Measurements from ENCODE around the gene PLD6. TPM values are rescaled to one million over a fixed set of nuclear protein-coding genes. Genes with fewer than 3 reads are reported as not detected.
"Not testable (repeated sequence)": the region's sequence is repeated elsewhere in the genome, so short reads cannot be mapped to it uniquely, and the experiment has no call there.

PLD6 gene
- total RNA-seq, 1 experiment from 2014 or later = 0.09 TPM

- Histone ChIP-seq H2BK15ac (ENCODE audit: low read depth, low read length) (no peak overlapping the region), H4K91ac (ENCODE audit: insufficient read length, low read depth, low read length) (no peak overlapping the region)
Measured at GRCh38 chr17:17196776-17197175, 9.4 kb downstream of the PLD6 start.

GRCh38 chr17:17195466-17195865 is 10.7 kb downstream of the PLD6 start:
- not testable (repeated sequence) for H3K4me2 ChIP-seq (ENCODE audit: insufficient read depth, insufficient read length, low read length); H3K27me3 ChIP-seq (ENCODE audit: insufficient read depth, low read length); H3T11ph ChIP-seq (ENCODE audit: low read length); H3K79me1 ChIP-seq (ENCODE audit: insufficient read depth, low read depth, low read length, poor library complexity, severe bottlenecking); H3K9me3 Mint-ChIP-seq; H4K91ac ChIP-seq (ENCODE audit: insufficient read length, low read depth, low read length); H3K9ac ChIP-seq (ENCODE audit: extremely low read depth, insufficient read length, low read length); H4K8ac ChIP-seq (replicated peaks; ENCODE audit: insufficient read length, low read depth, low read length); H3K79me2 ChIP-seq (ENCODE audit: insufficient read depth, low read length); H3K9me3 ChIP-seq (ENCODE audit: control insufficient read depth, low read depth, low read length); H4K5ac ChIP-seq (ENCODE audit: insufficient read length, low read depth, low read length); H2AK5ac ChIP-seq (ENCODE audit: insufficient read length, low read length); H2BK12ac ChIP-seq (ENCODE audit: insufficient read length, low read depth, low read length); H3K27me3 Mint-ChIP-seq (ENCODE audit: low read depth); H2BK5ac ChIP-seq (ENCODE audit: insufficient read length, low read length); H3K56ac ChIP-seq (ENCODE audit: insufficient read length, low read depth, low read length); H3K4ac ChIP-seq (ENCODE audit: low read depth, low read length); DNase-seq; H2AFZ ChIP-seq (ENCODE audit: low read length); H3K36me3 Mint-ChIP-seq (ENCODE audit: insufficient read depth in 1 of 3, low read depth in 3 of 3); H3K27ac ChIP-seq (ENCODE audit: insufficient read length, low read depth, low read length); H3K23me2 ChIP-seq (ENCODE audit: insufficient read length, low read depth, low read length, poor library complexity, severe bottlenecking); H2BK120ac ChIP-seq (ENCODE audit: low read depth, low read length, poor library complexity, severe bottlenecking); H3K27ac Mint-ChIP-seq; H3K23ac ChIP-seq (ENCODE audit: insufficient read length, low read depth, low read length); H3K4me1 Mint-ChIP-seq; H2BK15ac ChIP-seq (ENCODE audit: low read depth, low read length); H4K20me1 ChIP-seq (ENCODE audit: control insufficient read depth, insufficient read depth, insufficient read length); H3K4me3 Mint-ChIP-seq; H3K14ac ChIP-seq (ENCODE audit: insufficient read depth, low read length); H2BK20ac ChIP-seq (ENCODE audit: low read depth, low read length, poor library complexity, severe bottlenecking); H3K4me1 ChIP-seq (ENCODE audit: insufficient read depth, low read length); H3K18ac ChIP-seq (ENCODE audit: insufficient read length, low read depth, low read length)
- no CpG with 5 or more reads among the region's 5 CpGs for WGBS (ENCODE audit: extremely low coverage, insufficient read length, low lambda C conversion rate)

More at GRCh38 chr17:17196776-17197175, 9.4 kb downstream of the PLD6 start:
- no peaks in the 10 kb centered on the region for H3K4me1 ChIP-seq (ENCODE audit: insufficient read depth, low read length)
- H3K4me2 ChIP-seq (ENCODE audit: insufficient read depth, insufficient read length, low read length) = no peak overlapping the region
- H3K79me1 ChIP-seq (ENCODE audit: insufficient read depth, low read depth, low read length, poor library complexity, severe bottlenecking) = no peaks in the 10 kb centered on the region
- no peak overlapping the region for H4K8ac ChIP-seq (replicated peaks; ENCODE audit: insufficient read length, low read depth, low read length)
- H3K79me2 ChIP-seq (ENCODE audit: insufficient read depth, low read length) = no peaks in the 10 kb centered on the region
- Mint-ChIP-seq H3K36me3 (ENCODE audit: insufficient read depth in 1 of 3, low read depth in 3 of 3) (no peaks in the 10 kb centered on the region), H3K4me1 (no peaks in the 10 kb centered on the region), H3K9me3 (no peaks in the 10 kb centered on the region), H3K4me3 (no peak overlapping the region), H3K27ac (no peak overlapping the region), H3K27me3 (ENCODE audit: low read depth) (peaks cover 4% of the 10 kb centered on the region)
- no peak overlapping the region for H3K18ac ChIP-seq (ENCODE audit: insufficient read length, low read depth, low read length)
- H3K9ac ChIP-seq (ENCODE audit: extremely low read depth, insufficient read length, low read length) = no peak overlapping the region
- no peak overlapping the region for H3K4ac ChIP-seq (ENCODE audit: low read depth, low read length)
- H3K9me3 ChIP-seq (ENCODE audit: control insufficient read depth, low read depth, low read length) = no peaks in the 10 kb centered on the region
- TF ChIP-seq CTCF (conservative IDR thresholded peaks at IDR 0.05) = no peak
- no peaks in the 10 kb centered on the region for H4K20me1 ChIP-seq (ENCODE audit: control insufficient read depth, insufficient read depth, insufficient read length)
- H2AFZ ChIP-seq (ENCODE audit: low read length) = no peak overlapping the region
- no peak overlapping the region for H3T11ph ChIP-seq (ENCODE audit: low read length)
- H3K27ac ChIP-seq (ENCODE audit: insufficient read length, low read depth, low read length) = no peak overlapping the region
- no peak overlapping the region for H2BK20ac ChIP-seq (ENCODE audit: low read depth, low read length, poor library complexity, severe bottlenecking)
- H2BK5ac ChIP-seq (ENCODE audit: insufficient read length, low read length) = no peak overlapping the region
- H4K5ac ChIP-seq (ENCODE audit: insufficient read length, low read depth, low read length) = no peak overlapping the region
- H3K23me2 ChIP-seq (ENCODE audit: insufficient read length, low read depth, low read length, poor library complexity, severe bottlenecking) = no peaks in the 10 kb centered on the region
- H3K14ac ChIP-seq (ENCODE audit: insufficient read depth, low read length) = no peak overlapping the region
- no peak overlapping the region for H2AK5ac ChIP-seq (ENCODE audit: insufficient read length, low read length)
- no peak overlapping the region for H3K23ac ChIP-seq (ENCODE audit: insufficient read length, low read depth, low read length)
- no peak for DNase-seq
- no peaks in the 10 kb centered on the region for H3K27me3 ChIP-seq (ENCODE audit: insufficient read depth, low read length)
- no peak overlapping the region for H2BK12ac ChIP-seq (ENCODE audit: insufficient read length, low read depth, low read length)
- no peak overlapping the region for H2BK120ac ChIP-seq (ENCODE audit: low read depth, low read length, poor library complexity, severe bottlenecking)
- no peak overlapping the region for H3K56ac ChIP-seq (ENCODE audit: insufficient read length, low read depth, low read length)

All from H9 (cell line).